HUDEP-2 (cell line): ENCODE results near the gene KSR2.
"Not testable (repeated sequence)": the region's sequence is repeated elsewhere in the genome, so short reads cannot be mapped to it uniquely, and the experiment has no call there.

Source experiments
- DNase-seq, 76 experiments: peaks; one replicate each; lab custom pipeline; 2025; ENCODE audit not compliant: unreplicated experiment in 76 of 76; lab: John Stamatoyannopoulos, UW

Gene KSR2

DNA sequence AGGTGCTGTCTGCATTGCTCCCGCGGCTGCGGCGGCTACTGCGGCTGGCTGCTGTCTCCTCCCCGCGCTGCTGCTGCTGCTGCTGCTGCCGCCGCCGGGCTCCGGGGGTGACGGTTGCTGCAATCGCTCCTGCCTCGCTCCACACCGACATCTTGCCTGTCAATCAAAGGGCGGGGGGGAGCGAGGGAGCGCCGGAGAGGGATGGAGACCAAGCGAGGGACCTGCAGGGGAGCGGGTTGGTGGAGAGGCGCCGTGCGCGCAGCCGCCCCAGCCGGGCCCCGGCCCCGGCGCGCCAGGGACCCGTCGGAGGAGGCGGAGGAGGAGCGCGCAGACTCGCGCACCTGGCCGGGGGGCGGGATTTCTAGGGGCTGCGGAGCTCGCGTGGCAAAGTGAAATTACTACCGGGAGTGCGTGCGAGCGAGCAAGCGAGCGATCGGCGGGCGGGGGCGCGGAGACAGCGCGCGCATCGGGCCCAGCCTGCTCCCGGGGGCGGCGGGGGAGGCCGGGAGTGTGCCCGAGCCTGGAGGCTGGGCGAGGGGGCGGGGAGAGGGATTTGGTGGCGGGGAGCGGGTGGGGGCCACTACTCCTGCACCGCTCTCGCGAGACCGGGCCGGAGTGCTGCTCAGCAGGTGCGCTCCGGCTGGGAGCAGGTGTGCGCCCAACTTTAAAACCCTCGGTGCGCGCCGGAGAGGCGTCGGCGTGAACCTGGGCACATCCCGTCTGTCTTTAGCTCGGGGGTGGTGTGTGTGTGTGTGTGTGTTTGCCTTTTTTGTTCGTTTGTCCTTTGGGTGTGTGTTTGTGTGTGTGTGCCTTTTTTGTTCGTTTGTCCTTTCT, at the start of gene KSR2:
Gene KSR2 (minus strand): TSS at position 165 of the 834 bp plus-strand sequence. CDS start 735 bp downstream, outside the sequence.
- DNase-seq, result no peak

DNA sequence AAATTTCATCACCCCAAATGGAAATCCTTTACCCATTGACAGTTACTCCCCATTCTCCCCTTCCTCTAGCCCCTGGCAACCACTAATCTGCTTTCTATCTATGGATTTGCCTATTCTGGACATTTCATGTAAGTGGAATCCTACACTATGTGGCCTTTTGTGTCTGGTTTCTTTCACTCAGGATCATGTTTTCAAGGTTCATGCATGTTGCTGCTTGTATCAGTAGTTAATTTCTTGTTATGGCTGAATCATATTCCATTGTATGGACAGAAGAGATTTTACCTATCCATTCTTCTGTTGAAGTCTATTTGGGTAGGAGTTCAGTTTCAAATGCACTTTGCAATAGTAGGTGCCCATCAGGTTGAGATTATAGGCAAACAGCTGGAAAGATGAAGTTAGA, 49.1 kb upstream of the KSR2 start:
- no peak for DNase-seq

DNA sequence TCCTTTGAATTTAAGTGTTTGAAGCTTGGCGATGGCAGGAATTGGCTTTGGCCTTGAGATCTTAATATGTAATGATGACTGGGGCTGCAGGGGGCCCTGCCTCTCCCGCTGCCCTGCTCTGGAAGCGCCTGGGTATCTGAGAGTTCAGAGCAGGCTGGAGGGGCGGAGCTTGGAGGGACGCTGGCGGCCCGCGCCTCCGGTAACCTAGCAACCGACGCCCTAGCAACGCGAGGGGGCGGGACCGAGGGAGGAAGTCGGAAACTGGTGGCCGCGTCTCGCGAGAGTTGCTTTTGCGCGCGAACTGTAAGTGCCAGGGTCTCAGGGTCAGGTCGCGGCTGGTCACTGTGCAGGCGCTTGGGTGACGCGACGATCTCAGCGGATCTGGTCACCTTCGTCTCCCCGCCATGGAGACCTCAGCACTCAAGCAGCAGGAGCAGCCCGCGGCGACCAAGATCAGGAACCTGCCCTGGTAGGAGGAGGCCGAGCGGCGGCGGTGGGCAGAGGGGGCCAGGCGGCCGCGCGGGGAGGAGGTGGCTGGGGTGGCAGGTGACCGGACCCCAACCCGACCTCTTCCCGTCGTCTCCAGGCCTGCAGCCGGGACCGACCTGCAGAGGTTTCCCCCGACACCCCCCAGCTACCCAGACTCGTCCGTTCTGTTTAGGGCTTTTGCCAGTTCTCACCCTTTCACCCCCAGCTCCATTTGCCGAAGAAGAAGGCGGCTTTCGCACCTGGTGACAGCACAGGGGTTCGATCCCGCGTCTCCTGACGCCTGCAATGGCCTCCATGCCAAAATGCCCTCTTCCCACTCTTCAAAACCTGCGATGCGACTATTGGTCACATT, 47.9 kb upstream of the KSR2 start, which contains the start of gene RFC5:
Gene RFC5 (plus strand): TSS at position 280 of the 841 bp plus-strand sequence. CDS start 125 bp downstream, at position 405.
- DNase-seq, result peak in 75 of 76 experiments; percentile 21 to 97 (median 94)

DNA sequence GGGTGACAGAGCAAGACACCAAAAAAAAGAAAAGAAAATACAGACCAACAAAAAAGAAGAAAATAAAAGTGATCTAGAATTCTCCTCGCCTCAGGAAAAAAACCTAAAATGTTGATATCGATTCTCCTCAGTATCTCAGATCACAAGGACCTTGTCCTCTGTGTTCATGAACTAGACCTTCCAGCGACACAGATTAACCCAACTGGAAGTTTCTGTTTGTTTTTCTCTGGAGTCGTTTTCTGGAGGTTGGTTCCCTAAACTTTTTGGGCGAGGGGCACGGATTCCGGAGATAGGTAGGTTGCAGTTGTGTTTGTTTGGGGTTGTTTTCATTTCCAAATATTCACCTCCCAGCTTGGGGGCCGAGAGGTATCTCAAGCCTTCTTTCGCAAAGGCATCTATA, 47.2 kb upstream of the KSR2 start:
- no peak for DNase-seq

DNA sequence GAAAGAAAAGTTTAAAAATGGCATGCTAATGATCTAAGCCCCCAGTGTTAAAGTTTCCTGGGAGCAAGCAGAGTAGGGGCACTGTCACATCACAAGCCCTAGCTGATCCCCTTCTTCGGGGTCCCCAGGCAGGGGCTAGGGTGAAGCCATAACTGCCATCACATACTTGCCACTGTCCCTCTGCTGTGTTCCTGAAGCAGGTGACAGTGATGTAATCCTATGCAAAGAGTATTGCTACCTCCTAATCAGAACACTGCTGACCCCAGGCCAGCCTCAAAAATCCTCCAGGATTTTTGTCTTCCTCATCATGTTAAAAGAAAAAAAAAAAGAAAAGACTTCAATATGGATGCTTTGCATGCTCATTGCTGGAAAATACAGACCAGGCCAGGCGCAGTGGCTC, 46.5 kb upstream of the KSR2 start:
- DNase-seq, result no peak

DNA sequence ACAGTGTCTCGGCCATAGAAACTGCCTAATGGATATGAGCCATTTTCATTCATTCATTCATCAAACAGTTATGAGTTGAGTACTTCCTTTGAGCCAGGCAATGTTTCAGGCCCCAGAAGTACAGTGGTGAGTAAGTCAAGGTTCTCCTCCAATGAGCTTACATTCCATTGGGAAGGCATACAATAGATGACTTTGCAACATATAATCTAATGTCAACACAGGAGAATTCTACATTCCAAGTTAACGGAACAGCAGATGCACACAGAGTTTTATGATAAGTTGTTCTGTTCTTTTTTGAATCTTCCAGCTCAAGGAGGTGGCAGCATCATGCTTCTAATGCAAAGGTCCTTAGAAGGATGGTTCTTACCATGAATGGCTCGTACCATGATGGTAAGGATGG, 44.5 kb upstream of the KSR2 start:
- no peak for DNase-seq

DNA sequence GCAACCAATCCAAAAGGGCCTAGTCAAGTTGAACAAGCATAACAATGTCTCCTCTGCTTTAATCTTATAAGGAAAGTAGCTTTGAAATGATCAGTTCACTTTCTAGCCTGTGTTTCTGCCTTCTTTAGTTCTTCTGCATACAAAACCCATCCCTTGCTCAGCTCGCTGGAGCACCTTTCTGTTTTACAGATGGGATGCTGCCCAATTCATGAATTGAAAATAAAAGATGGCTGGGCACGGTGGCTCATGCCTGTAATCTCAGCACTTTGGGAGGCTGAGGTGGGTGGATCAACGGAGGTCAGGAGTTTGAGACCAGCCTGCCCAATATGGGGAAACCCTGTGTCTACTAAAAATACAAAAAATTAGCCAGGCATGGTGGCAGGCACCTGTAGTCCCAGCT, 43.2 kb upstream of the KSR2 start:
- DNase-seq, result no peak

DNA sequence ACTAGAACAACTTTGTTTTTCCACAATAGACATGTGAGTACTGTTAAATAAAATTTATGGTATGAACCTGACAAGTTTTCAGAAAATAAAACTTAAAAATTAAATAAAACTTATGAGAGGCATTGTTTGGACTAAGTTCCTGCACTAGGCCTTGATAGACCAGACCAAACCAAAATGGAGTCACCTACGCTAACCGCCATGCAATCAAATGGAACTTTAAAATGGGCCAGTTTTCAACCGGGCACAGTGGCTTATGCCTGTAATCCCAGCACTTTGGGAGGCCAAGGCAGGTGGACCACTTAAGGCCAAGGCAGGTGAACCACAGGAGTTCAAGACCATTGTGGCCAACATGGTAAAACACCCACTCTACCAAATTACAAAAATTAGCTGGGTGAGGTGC, 42.6 kb upstream of the KSR2 start:
- no peak for DNase-seq

DNA sequence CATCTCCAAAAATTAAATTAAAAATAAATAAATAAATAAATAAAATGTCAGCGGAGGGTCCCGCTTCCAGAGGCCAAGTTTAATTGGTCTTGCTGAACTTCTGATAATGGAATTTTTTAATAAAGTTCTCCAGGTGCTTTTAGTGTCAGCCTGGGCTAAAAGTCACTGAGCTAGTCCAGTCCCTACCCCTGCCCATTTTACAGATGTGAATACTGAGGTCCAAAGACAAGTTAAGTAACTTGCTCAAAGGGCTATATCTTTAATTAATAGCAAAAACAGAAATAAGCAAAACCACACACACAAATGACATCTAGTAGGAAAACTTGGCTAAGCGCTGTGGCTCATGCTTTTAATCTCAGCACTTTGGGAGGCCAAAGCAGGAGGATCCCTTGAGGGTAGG, 42.1 kb upstream of the KSR2 start:
- DNase-seq, result no peak

DNA sequence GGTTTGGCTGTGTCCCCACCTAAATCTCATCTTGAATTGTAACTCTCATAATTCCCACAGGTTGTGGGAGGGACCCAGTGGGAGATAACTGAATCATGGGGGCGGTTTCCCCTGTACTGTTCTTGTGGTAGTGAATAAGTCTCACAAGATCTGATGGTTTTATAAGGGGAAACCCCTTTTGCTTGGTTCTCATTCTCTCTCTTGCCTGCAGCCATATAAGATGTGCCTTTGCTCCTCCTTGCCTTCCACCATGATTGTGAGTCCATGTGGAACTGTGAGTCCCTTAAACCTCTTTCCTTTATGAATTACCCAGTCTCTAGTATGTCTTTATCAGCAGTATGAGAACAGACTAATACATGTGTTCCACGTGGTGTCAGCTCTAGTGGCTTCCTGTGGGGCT, 31.0 kb upstream of the KSR2 start:
- not testable (repeated sequence) for DNase-seq

DNA sequence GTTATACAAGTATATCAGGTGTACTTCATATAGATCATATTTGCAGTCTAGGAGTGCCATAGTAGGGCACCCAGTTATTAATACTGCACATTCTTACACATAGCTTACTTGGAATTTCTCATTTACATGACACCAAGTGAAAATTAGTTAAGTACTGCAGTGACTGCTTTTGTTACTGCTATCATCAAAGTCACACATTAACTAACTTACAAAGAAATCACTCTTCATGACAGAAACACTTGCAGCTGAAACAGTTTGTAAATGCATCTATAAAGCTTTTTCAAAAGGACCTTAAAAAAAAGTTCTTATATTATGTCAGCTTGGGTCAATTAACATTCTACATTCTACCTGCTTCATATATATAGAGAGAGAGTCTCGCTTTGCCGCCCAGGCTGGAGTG, 29.9 kb upstream of the KSR2 start:
- no peak for DNase-seq

DNA sequence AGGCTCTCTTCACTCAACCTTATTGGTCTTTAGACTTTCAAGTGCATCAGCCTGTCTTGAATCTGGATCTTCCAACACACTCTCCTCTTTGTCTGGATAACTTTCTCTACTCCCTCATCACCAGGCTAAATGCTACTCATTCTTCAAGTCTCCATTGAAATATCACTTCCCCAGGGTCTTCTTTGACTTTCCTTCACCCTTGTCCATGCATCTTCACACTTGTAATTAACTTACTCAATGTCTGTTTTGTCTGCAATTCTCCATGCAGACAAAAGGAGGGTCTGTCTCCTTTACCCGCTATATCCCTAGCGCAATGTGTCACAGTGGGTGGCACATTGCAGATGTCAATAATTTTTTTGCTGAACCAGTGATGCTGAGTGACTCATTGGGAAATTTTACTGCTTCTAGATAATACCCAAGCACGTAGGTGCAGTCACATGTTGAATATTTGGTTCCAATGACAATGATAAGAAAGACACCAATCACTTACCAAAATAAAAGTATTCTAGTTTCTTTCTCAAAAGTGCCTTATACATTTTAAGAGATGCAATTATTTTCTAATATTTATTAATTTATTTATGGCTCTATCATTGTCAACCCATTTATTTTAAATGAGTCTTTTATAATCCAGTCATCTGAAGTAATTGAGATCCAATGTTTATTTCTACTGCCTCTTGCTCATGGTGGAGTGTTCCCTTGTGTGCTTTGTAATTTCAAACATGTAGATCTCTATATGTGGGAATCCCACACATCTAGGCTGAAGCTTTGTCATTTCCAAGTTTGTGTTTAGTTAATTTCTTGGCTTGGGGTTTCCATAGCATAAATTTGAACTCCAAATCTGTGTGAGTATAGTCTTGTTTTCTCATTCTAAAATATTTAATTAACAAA, 26.0 kb upstream of the KSR2 start:
- DNase-seq, result no peak

DNA sequence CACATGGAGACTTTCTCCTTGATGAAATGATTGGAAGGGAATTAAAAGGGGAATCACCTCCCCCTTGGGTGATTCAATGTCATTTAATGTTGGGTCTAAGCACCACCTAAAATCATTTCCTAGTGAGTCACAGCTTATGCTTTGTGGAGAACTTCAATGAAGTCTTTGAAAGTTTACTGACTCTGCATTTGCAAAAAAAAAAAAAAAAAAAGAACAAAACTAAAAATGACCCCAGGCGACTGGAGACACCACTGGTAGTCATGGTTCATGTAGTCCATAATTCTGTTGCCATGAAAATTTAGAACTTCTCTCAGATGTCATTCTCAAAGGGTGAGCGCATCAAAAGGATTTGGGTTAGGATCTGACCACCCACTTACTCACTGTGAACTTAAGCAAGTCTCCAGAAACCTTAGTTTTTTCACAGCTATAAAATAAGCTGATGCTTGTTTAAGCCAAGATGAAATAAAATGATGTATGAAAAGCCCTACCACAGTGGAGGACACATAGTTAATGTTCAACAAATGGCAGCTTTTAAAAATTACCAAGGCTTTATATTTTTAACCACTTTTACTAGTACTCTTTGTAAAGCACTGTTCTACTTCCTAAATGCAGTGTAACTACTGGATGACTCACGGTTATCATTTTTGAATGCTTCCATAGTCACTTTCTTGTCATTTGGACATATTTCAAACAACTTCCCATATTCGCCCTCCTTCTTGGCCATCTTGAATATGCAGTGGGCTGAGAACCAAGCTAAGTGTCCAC, 18.1 kb upstream of the KSR2 start:
- DNase-seq, result no peak

DNA sequence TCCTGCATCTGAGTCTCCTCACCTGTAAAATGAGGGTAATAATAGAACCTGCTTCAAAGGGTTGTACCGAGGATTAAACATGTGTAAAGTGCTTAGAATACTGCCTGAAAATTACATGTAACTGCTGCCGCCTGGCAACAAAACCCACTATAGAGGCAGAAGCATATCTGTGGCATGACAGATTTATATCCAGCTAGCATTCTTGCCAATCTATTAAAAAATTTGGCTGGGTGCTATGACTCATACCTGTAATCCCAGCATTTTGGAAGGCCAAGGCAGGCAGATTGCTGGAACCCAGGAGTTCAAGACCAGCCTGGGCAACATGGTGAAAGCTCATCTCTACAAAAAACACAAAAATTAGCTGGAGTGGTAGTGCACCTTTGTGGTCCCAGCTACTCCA, 16.4 kb upstream of the KSR2 start:
- DNase-seq, result no peak

DNA sequence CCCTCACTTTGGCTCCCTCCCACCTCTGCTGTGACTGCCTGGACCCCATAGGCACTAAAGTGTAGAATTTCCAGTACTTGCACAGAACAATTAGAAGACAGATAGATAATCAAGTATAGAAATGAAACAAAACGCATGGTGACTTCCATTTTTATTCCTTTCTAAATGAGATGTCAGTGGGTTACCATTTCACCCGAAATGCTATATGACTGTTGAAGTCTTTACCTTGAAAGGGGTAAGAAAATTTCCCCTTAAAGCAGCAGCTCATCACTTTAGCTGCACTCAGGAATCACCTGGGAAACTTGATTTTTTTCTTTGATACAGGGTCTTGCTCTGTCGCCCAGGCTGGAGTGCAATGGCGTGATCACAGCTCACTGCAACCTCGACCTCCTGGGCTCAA, 12.5 kb upstream of the KSR2 start:
- no peak for DNase-seq

DNA sequence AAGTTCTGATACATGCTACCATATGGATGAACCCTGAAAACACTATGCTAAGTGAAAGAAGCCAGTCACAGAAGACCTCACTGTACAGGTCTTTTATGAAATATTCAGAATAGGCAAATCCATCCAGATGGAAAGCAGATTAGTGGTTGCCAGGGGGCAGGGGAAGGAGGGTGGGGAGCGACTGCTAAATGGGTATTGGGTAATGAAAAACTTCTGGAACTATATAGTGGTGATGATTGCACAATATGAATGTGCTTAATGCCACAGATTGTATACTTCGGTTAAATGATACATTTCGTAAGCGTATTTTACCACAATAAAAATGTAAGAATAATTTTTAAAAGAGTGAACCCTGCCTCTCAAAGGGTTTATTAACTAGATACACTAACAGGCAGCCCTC, 11.8 kb upstream of the KSR2 start:
- DNase-seq, result no peak

DNA sequence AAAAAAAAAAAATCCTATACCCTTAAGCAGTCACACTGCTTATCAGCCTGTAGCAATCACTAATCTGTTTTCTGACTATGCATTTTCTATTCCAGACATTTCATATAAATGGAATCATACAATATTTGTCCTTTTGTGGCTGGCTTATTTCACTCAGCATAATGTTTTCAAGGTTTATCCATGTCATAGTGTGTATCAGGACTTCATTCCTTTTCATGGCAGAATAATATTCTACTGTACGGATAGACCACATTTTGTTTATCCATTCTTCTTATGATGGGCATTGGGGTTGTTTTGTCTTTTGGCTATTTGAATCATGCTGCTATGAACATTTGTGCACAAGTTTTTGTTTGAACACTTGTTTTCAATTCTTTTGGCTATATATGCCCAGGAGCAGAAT, 8.6 kb upstream of the KSR2 start:
- no peak for DNase-seq

DNA sequence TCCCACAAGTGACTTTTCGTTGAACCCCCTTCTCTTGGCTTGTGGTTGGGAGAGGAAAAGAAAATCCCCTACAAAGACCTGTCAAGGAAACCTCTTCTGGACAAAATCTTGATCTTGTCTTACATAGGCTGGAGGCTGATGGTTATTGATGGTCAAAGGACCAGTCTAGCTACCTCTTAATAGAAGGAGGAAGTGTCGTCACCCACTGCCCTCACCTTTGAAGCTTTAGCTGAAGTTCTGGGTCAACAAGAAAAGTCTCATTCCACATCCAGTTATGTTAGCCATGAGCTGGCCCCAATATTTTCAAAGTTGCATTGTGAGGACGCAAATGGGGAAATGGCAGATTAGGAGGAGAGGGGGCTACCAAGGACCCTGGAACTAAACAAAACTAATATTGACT, 6.2 kb upstream of the KSR2 start:
- no peak for DNase-seq

DNA sequence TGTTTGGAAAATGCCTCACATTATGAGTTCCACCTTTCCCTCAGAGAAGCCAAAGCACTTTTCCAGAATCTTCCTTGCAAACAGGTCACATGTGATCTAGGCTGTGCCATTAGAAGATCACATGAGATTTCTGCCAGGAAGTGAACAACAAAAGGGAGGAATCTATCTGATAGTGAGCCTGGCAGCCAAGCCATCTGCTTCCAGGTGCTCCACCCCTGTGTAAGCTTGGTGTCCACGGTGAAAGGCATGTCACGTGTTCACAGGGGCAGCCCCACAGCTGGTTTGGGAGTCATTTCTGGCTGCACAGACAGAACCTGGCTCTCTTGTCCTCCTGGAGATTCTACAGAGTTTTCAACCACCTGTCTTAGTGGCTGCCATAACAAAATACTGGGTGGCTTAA, 3.5 kb upstream of the KSR2 start:
- no peak for DNase-seq

DNA sequence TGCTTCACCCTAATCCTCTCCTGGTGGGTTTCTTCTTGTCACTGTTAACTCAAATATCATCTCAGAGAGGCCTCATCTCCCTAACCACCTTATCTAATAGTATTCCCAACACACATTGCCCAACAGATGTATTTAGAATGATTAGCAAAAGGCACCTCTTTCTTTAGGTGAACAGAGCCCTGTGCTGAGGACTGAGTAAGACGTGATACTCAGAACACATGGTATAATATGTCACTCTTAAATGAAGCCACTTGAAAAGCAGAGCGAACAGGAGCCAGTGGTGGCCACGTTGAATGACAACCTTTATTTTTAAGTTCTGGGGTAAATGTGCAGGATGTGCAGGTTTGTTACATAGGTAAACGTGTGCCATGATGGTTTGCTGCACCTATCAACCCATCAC, 1.5 kb upstream of the KSR2 start:
- DNase-seq, result no peak
